A673 (cell line): ENCODE data around the gene RMRP.
"Not testable (repeated sequence)": the region's sequence is repeated elsewhere in the genome, so short reads cannot be mapped to it uniquely, and the experiment has no call there.

ENCODE experiments used
- CTCF ChIP-seq: fragments of 300-800, 200-600 bp; sonication (generic); conservative IDR thresholded peaks from 2 replicates; pipeline ENCODE4 v1.5.1; 2017; ENCODE audit warnings: low read depth, mild to moderate bottlenecking, antibody characterized with exemption, low read length, moderate library complexity, mixed read lengths
- EZH2 ChIP-seq: fragments of 200-600 bp; sonication (generic); IDR thresholded peaks from 2 replicates; pipeline ENCODE4 v1.6.1; 2017; ENCODE audit warnings: borderline replicate concordance, low read depth, mild to moderate bottlenecking, mixed read lengths, antibody characterized with exemption, low read length; ENCODE audit not compliant: poor library complexity, severe bottlenecking

GRCh38 chr9:35638751-35639150, 19.1 kb downstream of the RMRP start:
- TF ChIP-seq CTCF, EZH2: not testable (repeated sequence)
